Sciatic nerve (tissue), 2 donors: ENCODE measurements around the gene SCARB1. TPM values are rescaled to one million over a fixed set of nuclear protein-coding genes. Genes with fewer than 3 reads are reported as not detected.

Experiments
- ATAC-seq: fragments of 200-7000 bp; cut with Tn5 transposase; one replicate; pipeline ENCODE4 v1.9.1; 2020; ENCODE audit warnings: mild to moderate bottlenecking, moderate library complexity
- DNase-seq: peaks from one replicate; pipeline ENCODE4 v3.0.0-alpha.2; 2020; ENCODE audit warnings: low spot score
- intact Hi-C: fragments of 100-400 bp; cut with DNase I; formaldehyde crosslinking; loops from one replicate; pipeline ENCODE4 v1.14.2; 2022
- total RNA-seq: library from RNA; stranded (reverse); fragmentation: NEBNext Ultra II Directional; extraction: Animal tissue kit (Norgen Biotek cat#: 25700); gene quantifications from one replicate; pipeline ENCODE4 v1.2.1, GENCODE V29; 2021
- donor health status: DM: no; HTN: no; CAD: no.
- donor health status: DM: no; HTN: no; CAD: no.

SCARB1 gene
- total RNA-seq, 1 donor from 2014 or later, result 69.2 TPM

DNA sequence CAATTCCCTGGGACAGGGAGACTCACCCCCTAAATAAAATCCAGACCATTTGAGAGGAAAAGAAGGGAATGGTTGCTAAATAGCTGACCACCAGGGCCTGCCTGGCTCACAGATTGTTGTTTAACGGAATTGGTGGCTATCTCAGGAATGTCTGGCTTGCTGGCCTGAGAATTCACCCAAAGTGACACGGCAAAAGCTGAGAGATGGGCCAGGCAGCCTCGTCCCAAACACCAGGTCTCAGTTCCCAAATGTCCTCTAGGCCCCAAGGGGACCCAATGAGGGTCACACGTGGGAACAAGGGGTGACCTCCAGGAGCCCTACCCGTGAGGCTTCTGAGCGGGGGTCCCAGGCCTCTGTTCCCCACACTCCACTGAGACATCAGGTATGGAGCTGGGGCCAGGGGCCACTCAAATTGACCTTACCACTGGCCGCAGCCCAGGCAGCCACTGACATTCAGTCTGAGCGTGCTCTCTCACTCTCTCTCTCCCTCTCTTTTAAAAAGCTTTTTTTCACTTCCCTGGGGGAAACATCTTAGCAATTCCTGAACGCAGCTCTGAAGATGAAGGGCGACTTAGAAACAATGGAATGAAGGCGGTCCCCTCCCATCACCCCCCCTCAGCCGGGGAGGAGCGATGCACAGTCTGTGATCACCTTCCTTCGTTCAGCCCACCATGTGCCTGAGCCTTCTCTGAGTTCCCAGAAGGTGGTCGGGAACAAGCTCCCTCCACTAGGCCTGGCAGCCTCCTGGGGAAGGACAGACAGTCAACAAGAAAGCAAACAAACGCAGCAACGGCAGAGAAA is 131.2 kb downstream of the SCARB1 start:
- ATAC-seq (peak; percentile 9), DNase-seq (no peak)
- intact Hi-C loops, result no loop called here

GRCh38 chr12:124731869-124732268 is 131.8 kb downstream of the SCARB1 start:
- no peak for DNase-seq
- intact Hi-C loops, result no loop called here

DNA sequence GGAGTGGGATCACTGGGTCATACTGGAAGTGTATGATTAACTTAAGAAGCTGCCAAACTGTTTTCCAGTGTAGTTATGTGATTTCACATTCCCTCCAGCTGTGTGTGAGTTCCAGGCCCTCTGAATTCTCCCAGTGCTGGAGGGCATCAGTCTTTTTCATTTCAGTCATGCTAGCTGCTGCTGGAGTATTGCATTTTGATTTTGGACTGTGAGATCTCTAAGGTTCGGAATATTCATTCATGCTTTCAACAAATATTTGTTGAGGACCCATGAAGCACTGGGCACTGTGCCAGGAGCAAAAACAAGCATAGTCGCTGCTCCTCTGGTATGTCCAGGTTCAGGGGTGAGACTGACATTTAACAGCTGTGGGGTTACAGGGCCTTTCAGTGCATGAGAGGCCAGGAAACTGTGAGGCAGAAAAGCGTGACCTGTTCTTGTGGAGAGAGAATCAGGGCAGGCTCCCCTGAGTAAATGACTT is 133.2 kb downstream of the SCARB1 start:
- peak; percentile 51 for ATAC-seq
- DNase-seq, result no peak
- intact Hi-C loops, result no loop called here

More at GRCh38 chr12:124731869-124732268, 131.8 kb downstream of the SCARB1 start:
- ATAC-seq, result no peak

DNA sequence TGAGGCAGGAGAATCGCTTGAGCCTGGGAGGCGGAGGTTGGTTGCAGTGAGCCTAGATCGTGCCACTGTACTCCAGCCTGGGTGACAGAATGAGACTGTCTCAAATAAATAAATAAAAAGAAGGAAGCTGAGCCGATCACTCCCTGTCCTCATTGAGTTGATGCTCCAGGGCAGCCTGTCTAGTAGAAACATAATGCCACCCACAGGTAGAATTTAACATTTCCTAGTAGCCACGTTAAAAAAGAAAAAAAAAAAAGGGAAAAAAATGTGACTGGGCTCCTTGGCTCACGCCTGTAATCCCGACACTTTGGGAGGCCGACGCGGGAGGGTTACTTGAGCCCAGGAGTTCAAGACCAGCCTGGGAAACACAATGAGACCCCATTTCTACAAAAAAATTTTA is 135.7 kb downstream of the SCARB1 start:
- DNase-seq (no peak), ATAC-seq (no peak)
- intact Hi-C loops, result no loop called here

- intact Hi-C loops, result no loop called here
- ATAC-seq (peak; percentile 86), DNase-seq (peak; percentile 80)
Observed at GRCh38 chr12:124727264-124727800, 136.3 kb downstream of the SCARB1 start.

Other genes starting within 250 kb of the SCARB1 start
- gene UBC, start 50.8 kb upstream of the SCARB1 start, total RNA-seq, result 979 TPM
- gene DHX37, start 125.3 kb upstream of the SCARB1 start, total RNA-seq, result 16.9 TPM
- 4.0 TPM for gene BRI3BP, start 129.8 kb upstream of the SCARB1 start, total RNA-seq
- 19.6 TPM for gene AACS, start 201.6 kb upstream of the SCARB1 start, total RNA-seq